Peyer's patch (tissue), 4 donors: Measurements from ENCODE around the gene OR14J1. TPM values are rescaled to one million over a fixed set of nuclear protein-coding genes. Genes with fewer than 3 reads are reported as not detected.

Experiments used
- DNase-seq, 3 donors: peaks; one replicate each; pipeline ENCODE4 v3.0.0-alpha.2; 2017 to 2019
- H3K27ac ChIP-seq, 4 donors: fragments of 200-600 bp; sonication (generic); one replicate each; pipeline ENCODE4 v1.5.1; 2016 to 2019
- H3K27me3 ChIP-seq, 2 donors: fragments of 200-600 bp; sonication (generic); one replicate each; pipeline ENCODE4 v1.5.1; 2019
- H3K36me3 ChIP-seq, 3 donors: fragments of 200-600 bp; sonication (generic); one replicate each; pipeline ENCODE4 v1.5.1; 2016 to 2019
- H3K4me1 ChIP-seq, 4 donors: fragments of 200-600 bp; sonication (generic); one replicate each; pipeline ENCODE4 v1.5.1; 2016 to 2019
- H3K4me3 ChIP-seq, 4 donors: fragments of 200-600 bp; sonication (generic); 1 replicate in 3 of 4; 2 replicates in 1 of 4; pipeline ENCODE4 v1.5.1; 2016 to 2019; ENCODE audit warnings: mild to moderate bottlenecking in 1 of 4
- H3K9me3 ChIP-seq, 4 donors: fragments of 200-600 bp; sonication (generic); one replicate each; pipeline ENCODE4 v1.5.1; 2016 to 2019; ENCODE audit warnings: mild to moderate bottlenecking in 1 of 4
- POLR2A ChIP-seq, 2 donors: fragments of 450-650 bp; IDR thresholded peaks; one replicate each; pipeline ENCODE4 v1.5.1; 2017; ENCODE audit warnings: antibody characterized with exemption in 2 of 2, mild to moderate bottlenecking in 2 of 2, moderate library complexity in 2 of 2
- total RNA-seq, 4 donors: library from RNA; depleted of rRNA; stranded (reverse); fragments of >200 nt; gene quantifications; one replicate each; pipeline ENCODE4 v1.1.0, GENCODE V29; 2016
- TF ChIP-seq, protein P1 (sequence below), 6 experiments: fragments of 450-650 bp in 4 of 6; fragments of 200-600 bp in 2 of 6; sonication (generic) in 1 of 6; IDR thresholded peaks; one replicate each; pipeline ENCODE4 v1.5.1; 2017 to 2019; ENCODE audit warnings: antibody characterized with exemption in 6 of 6, mild to moderate bottlenecking in 3 of 6, moderate library complexity in 1 of 6

The OR14J1 gene
- not detected for total RNA-seq

- no peak within 1 kb of the TSS for H3K27ac ChIP-seq
- H3K36me3 ChIP-seq, result no peaks in the 10 kb centered on the region
- no peak within 1 kb of the TSS for H3K4me3 ChIP-seq
- H3K4me1 ChIP-seq, result no peaks in the 10 kb centered on the region
- no peaks in the 10 kb centered on the region for H3K9me3 ChIP-seq
- no peak for DNase-seq
- no peak for TF ChIP-seq POLR2A (IDR thresholded peaks at IDR 0.05)
- TF ChIP-seq, protein P1, sequence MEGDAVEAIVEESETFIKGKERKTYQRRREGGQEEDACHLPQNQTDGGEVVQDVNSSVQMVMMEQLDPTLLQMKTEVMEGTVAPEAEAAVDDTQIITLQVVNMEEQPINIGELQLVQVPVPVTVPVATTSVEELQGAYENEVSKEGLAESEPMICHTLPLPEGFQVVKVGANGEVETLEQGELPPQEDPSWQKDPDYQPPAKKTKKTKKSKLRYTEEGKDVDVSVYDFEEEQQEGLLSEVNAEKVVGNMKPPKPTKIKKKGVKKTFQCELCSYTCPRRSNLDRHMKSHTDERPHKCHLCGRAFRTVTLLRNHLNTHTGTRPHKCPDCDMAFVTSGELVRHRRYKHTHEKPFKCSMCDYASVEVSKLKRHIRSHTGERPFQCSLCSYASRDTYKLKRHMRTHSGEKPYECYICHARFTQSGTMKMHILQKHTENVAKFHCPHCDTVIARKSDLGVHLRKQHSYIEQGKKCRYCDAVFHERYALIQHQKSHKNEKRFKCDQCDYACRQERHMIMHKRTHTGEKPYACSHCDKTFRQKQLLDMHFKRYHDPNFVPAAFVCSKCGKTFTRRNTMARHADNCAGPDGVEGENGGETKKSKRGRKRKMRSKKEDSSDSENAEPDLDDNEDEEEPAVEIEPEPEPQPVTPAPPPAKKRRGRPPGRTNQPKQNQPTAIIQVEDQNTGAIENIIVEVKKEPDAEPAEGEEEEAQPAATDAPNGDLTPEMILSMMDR (IDR thresholded peaks at IDR 0.05), result no peak
- no peaks in the 10 kb centered on the region for H3K27me3 ChIP-seq
These were observed at the start of gene OR14J1 for GRCh38 chr6:29301316-29301715. OR14J1 (plus strand) TSS chr6:29301701; CDS start chr6:29306690, 4,989 bp downstream.

DNA sequence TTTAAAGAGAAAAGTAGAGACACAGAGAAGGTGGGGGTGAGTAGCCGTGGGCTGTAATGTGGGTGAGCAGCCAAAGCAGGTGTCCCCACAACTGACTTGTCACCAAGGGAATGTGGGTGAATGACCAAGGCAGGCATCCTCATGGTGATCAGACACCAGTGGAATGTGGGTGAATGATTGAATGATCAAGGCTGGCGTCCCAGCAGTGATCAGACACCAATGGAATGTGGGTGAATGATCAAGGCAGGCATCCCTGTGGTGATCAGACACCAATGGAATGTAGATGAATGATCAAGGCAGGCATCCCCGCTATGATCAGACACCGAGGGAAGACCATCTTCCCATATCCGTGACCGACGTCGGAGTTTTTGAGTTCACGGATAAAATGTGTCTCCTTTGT lies 49.8 kb upstream of the OR14J1 start:
- Histone ChIP-seq H3K4me1 (no peaks in the 10 kb centered on the region), H3K27ac (no peak overlapping the region), H3K36me3 (no peaks in the 10 kb centered on the region), H3K9me3 (no peaks in the 10 kb centered on the region), H3K27me3 (no peaks in the 10 kb centered on the region), H3K4me3 (no peak overlapping the region)
- DNase-seq, result no peak
- TF ChIP-seq, protein P1 (IDR thresholded peaks at IDR 0.05), result no peak
- TF ChIP-seq POLR2A (IDR thresholded peaks at IDR 0.05), result no peak

DNA sequence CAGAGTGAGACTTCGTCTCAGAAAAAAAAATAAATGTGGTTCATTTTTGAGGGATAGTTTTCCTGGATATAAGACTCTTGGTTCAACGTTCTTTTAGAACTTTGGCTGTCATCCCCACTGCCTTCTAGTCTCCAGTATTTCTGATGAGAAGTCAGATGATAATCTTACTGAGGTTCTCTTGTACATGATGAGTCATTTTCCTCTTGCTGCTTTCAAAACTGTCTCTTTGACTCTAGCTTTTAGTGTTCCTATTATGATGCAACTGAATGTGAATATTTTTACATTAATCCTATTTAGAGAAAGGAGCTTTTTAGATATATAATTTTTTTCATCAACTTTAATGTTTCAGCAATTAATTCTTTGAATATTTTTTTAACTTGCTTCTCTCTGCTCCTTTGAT lies 46.0 kb upstream of the OR14J1 start:
- H3K4me3 ChIP-seq, result no peak overlapping the region
- H3K36me3 ChIP-seq, result no peaks in the 10 kb centered on the region
- TF ChIP-seq POLR2A (IDR thresholded peaks at IDR 0.05), result no peak
- TF ChIP-seq, protein P1 (IDR thresholded peaks at IDR 0.05), result no peak
- no peak overlapping the region for H3K27ac ChIP-seq
- DNase-seq, result no peak
- H3K4me1 ChIP-seq, result no peaks in the 10 kb centered on the region
- no peaks in the 10 kb centered on the region for H3K27me3 ChIP-seq
- H3K9me3 ChIP-seq, result no peaks in the 10 kb centered on the region

GRCh38 chr6:29259721-29260120 lies 41.8 kb upstream of the OR14J1 start:
- no peaks in the 10 kb centered on the region for H3K4me1 ChIP-seq
- H3K27ac ChIP-seq, result no peak overlapping the region
- no peak overlapping the region for H3K4me3 ChIP-seq
- no peak for TF ChIP-seq POLR2A (IDR thresholded peaks at IDR 0.05)
- TF ChIP-seq, protein P1 (IDR thresholded peaks at IDR 0.05), result no peak
- H3K9me3 ChIP-seq, result no peaks in the 10 kb centered on the region
- DNase-seq, result no peak
- no peaks in the 10 kb centered on the region for H3K36me3 ChIP-seq
- H3K27me3 ChIP-seq, result no peaks in the 10 kb centered on the region

GRCh38 chr6:29263001-29263400 lies 38.5 kb upstream of the OR14J1 start:
- no peak for TF ChIP-seq POLR2A (IDR thresholded peaks at IDR 0.05)
- TF ChIP-seq, protein P1 (IDR thresholded peaks at IDR 0.05), result no peak
- H3K4me1 ChIP-seq, result no peaks in the 10 kb centered on the region
- no peak for DNase-seq
- H3K4me3 ChIP-seq, result no peak overlapping the region
- no peaks in the 10 kb centered on the region for H3K9me3 ChIP-seq
- H3K27ac ChIP-seq, result no peak overlapping the region
- no peaks in the 10 kb centered on the region for H3K27me3 ChIP-seq
- no peaks in the 10 kb centered on the region for H3K36me3 ChIP-seq

- no peaks in the 10 kb centered on the region for H3K4me1 ChIP-seq
- no peaks in the 10 kb centered on the region for H3K36me3 ChIP-seq
- DNase-seq, result no peak
- no peaks in the 10 kb centered on the region for H3K9me3 ChIP-seq
- TF ChIP-seq, protein P1 (IDR thresholded peaks at IDR 0.05), result no peak
- TF ChIP-seq POLR2A (IDR thresholded peaks at IDR 0.05), result no peak
- no peaks in the 10 kb centered on the region for H3K27me3 ChIP-seq
- H3K4me3 ChIP-seq, result no peak overlapping the region
- no peak overlapping the region for H3K27ac ChIP-seq
These were observed 7.0 kb upstream of the OR14J1 start for GRCh38 chr6:29294499-29294914.
